Thyroid gland (tissue), 4 donors: ENCODE measurements around the gene ADAMTS4. TPM values are rescaled to one million over a fixed set of nuclear protein-coding genes. Genes with fewer than 3 reads are reported as not detected.
A peak's percentile ranks its signal among the peaks of the same experiment; 100 is the strongest.
"Not testable (repeated sequence)": the region's sequence is repeated elsewhere in the genome, so short reads cannot be mapped to it uniquely, and the experiment has no call there.

Experiments used
- DNase-seq, 2 donors: peaks; one replicate each; pipeline ENCODE4 v3.0.0-alpha.2; 2019
- H3K27ac ChIP-seq, 3 donors: fragments of 200-600 bp; sonication (generic); 1 replicate in 2 of 3; 2 replicates in 1 of 3; pipeline ENCODE4 v1.5.1; 2016 to 2019; ENCODE audit warnings: mild to moderate bottlenecking in 1 of 3, moderate library complexity in 1 of 3
- H3K27me3 ChIP-seq: fragments of 200-600 bp; sonication (generic); one replicate; pipeline ENCODE4 v1.5.1; 2019
- H3K36me3 ChIP-seq, 2 donors: fragments of 200-600 bp; sonication (generic); one replicate each; pipeline ENCODE4 v1.5.1; 2016 to 2019
- H3K4me1 ChIP-seq, 2 donors: fragments of 200-600 bp; sonication (generic); one replicate each; pipeline ENCODE4 v1.5.1; 2017 to 2019
- H3K4me3 ChIP-seq, 3 donors: fragments of 200-600 bp; sonication (generic); replicated peaks in 1 of 3; 1 replicate in 2 of 3; 2 replicates in 1 of 3; pipeline ENCODE4 v1.5.1; 2016; ENCODE audit warnings: mild to moderate bottlenecking in 1 of 3
- H3K9me3 ChIP-seq: fragments of 200-600 bp; sonication (generic); one replicate; pipeline ENCODE4 v1.5.1; 2017
- POLR2A ChIP-seq, 2 donors: fragments of 450-650 bp; IDR thresholded peaks; one replicate each; pipeline ENCODE4 v1.6.1; 2017; ENCODE audit warnings: antibody characterized with exemption in 2 of 2, mild to moderate bottlenecking in 2 of 2, moderate library complexity in 1 of 2
- WGBS, 2 donors: methylation state at CpG; one replicate each; pipeline ENCODE4 v1.1.5; 2017; 5-methylcytosine and 5-hydroxymethylcytosine counted together
- intact Hi-C: fragments of 100-400 bp; cut with DNase I; formaldehyde crosslinking; loops from one replicate; pipeline ENCODE4 v1.15.1; 2023
- total RNA-seq, 4 donors: library from RNA; depleted of rRNA; stranded (reverse); fragments of >200 nt; gene quantifications; one replicate each; pipeline ENCODE4 v1.2.3, GENCODE V29; 2016
- TF ChIP-seq, protein P1 (sequence below), 6 experiments: fragments of 200-600 bp in 3 of 6; fragments of 450-650 bp in 3 of 6; sonication (generic) in 3 of 6; IDR thresholded peaks; one replicate each; pipeline ENCODE4 v1.5.1; 2016 to 2019; ENCODE audit warnings: antibody characterized with exemption in 6 of 6, mild to moderate bottlenecking in 2 of 6, inconsistent platforms in 1 of 6, moderate library complexity in 1 of 6

ADAMTS4 gene
- total RNA-seq, 4 donors from 2014 or later: 4.6 to 24.4 (median 9.4) TPM

DNA sequence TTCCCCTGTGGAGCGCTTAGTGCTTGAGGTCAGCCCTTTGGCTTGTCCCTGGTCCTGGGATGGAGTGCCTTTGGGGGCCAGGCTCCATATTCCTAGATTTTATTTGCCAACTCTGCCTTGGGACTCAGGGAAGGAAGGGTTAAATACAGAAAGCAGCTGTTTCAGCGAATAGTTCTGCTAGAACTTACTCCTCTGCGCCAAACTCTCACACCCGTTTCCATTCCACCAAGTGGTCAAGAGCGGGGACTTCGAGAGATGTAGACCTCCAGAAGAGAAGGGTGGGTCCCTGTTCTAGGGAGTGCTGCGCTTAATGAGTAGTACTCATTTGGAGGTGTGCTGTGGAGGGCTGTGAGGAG is 26.3 kb upstream of the ADAMTS4 start:
- Histone ChIP-seq H3K36me3 (peaks cover 10 to 14% of the 10 kb centered on the region in 2 donors), H3K9me3 (no peaks in the 10 kb centered on the region), H3K4me3 (no peak overlapping the region), H3K27ac (peak overlapping the region in 2 of 3 donors; percentile 14 to 43), H3K4me1 (peaks cover 16 to 19% of the 10 kb centered on the region in 2 donors), H3K27me3 (no peaks in the 10 kb centered on the region)
- intact Hi-C loops: loop anchor here (5.0 to 10.0 kb wide), 3 partner anchors 50 to 157 kb away; partner anchors contain the start of genes B4GALT3 and MPZ
- TF ChIP-seq POLR2A (IDR thresholded peaks at IDR 0.05): no peak
- TF ChIP-seq, protein P1, sequence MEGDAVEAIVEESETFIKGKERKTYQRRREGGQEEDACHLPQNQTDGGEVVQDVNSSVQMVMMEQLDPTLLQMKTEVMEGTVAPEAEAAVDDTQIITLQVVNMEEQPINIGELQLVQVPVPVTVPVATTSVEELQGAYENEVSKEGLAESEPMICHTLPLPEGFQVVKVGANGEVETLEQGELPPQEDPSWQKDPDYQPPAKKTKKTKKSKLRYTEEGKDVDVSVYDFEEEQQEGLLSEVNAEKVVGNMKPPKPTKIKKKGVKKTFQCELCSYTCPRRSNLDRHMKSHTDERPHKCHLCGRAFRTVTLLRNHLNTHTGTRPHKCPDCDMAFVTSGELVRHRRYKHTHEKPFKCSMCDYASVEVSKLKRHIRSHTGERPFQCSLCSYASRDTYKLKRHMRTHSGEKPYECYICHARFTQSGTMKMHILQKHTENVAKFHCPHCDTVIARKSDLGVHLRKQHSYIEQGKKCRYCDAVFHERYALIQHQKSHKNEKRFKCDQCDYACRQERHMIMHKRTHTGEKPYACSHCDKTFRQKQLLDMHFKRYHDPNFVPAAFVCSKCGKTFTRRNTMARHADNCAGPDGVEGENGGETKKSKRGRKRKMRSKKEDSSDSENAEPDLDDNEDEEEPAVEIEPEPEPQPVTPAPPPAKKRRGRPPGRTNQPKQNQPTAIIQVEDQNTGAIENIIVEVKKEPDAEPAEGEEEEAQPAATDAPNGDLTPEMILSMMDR (IDR thresholded peaks at IDR 0.05): no peak
- 63 to 68% methylated on average over 7 of the region's 7 CpGs for WGBS, 2 donors
- DNase-seq: no peak

DNA sequence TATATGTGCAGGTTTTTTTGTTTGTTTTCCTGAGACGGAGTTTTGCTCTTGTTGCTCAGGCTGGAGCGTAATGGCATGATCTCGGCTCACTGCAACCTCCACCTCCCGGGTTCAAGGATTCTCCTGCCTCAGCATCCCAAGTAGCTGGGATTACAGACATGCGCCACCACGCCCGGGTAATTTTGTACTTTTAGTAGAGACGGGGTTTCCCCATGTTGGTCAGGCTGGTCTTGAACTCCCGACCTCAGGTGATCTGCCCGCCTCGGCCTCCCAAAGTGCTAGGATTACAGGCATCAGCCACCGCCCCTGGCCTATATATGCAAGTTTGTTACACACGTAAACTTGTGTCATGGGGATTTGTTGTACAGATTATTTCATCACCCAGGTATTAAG is 25.8 kb upstream of the ADAMTS4 start:
- H3K9me3 ChIP-seq, H3K27ac ChIP-seq: not testable (repeated sequence)

DNA sequence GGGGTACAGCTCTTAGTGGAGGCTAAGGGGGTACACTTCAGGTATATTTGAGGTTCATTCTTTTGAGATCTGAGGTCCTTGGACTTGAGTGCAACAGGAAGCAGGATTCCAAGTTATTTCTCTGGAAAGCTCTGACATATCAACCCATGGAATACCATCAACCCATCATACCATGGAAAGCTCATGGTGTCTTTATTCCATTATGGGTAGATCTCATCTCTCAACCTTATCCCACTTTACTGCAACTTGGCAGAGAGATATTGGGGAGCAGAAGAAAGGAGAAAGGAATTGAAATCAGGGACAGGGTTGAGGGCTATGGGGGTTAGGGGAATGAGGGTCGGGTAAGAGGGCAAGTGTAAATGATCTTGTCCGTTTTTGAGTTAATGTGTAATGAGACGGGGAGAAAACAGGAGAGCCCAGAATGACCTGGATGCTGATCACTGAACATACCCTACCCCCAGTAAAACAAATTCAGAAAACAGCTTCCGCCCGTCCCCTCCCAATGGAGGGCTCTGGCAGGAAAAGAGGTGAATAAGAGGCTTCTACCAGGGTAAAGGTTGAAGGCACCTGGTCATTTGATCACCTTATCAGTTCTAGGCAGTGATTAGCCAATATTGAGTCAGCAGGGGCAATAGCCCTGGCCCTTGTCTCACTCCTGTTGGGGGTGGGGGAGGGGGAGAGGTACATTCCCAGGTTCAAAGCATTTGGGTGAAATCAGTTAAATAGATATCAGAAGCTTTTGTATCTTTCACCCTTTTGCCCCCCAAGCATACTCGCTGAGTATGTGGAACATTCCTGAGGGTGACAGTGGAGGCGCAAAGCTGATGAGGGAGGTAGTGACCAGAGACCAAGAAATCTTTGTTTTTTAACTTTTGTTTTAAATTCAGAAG is 25.2 kb upstream of the ADAMTS4 start:
- no peaks in the 10 kb centered on the region for H3K9me3 ChIP-seq
- peaks cover 16 to 19% of the 10 kb centered on the region in 2 donors for H3K4me1 ChIP-seq
- no peaks in the 10 kb centered on the region for H3K27me3 ChIP-seq
- TF ChIP-seq, protein P1 (IDR thresholded peaks at IDR 0.05): no peak
- no peak for TF ChIP-seq POLR2A (IDR thresholded peaks at IDR 0.05)
- DNase-seq: no peak
- no peak overlapping the region for H3K4me3 ChIP-seq
- H3K27ac ChIP-seq: no peak overlapping the region
- WGBS, 2 donors: 88 to 90% methylated on average over 7 of the region's 7 CpGs
- intact Hi-C loops: loop anchor here (10.0 kb wide), 1 partner anchor 49 kb away; the partner anchor contains the start of gene B4GALT3
- H3K36me3 ChIP-seq: peaks cover 5 to 7% of the 10 kb centered on the region in 2 donors

More for the DNA sequence above, 25.8 kb upstream of the ADAMTS4 start:
- peaks cover 16 to 19% of the 10 kb centered on the region in 2 donors for H3K4me1 ChIP-seq
- H3K4me3 ChIP-seq, DNase-seq, H3K27me3 ChIP-seq: not testable (repeated sequence)
- H3K36me3 ChIP-seq: peaks cover 10 to 13% of the 10 kb centered on the region in 2 donors
- intact Hi-C loops: loop anchor here (5.0 to 10.0 kb wide), 3 partner anchors 50 to 158 kb away; partner anchors contain the start of genes B4GALT3 and MPZ
- 92 to 93% methylated on average over 13 of the region's 13 CpGs for WGBS, 2 donors

DNA sequence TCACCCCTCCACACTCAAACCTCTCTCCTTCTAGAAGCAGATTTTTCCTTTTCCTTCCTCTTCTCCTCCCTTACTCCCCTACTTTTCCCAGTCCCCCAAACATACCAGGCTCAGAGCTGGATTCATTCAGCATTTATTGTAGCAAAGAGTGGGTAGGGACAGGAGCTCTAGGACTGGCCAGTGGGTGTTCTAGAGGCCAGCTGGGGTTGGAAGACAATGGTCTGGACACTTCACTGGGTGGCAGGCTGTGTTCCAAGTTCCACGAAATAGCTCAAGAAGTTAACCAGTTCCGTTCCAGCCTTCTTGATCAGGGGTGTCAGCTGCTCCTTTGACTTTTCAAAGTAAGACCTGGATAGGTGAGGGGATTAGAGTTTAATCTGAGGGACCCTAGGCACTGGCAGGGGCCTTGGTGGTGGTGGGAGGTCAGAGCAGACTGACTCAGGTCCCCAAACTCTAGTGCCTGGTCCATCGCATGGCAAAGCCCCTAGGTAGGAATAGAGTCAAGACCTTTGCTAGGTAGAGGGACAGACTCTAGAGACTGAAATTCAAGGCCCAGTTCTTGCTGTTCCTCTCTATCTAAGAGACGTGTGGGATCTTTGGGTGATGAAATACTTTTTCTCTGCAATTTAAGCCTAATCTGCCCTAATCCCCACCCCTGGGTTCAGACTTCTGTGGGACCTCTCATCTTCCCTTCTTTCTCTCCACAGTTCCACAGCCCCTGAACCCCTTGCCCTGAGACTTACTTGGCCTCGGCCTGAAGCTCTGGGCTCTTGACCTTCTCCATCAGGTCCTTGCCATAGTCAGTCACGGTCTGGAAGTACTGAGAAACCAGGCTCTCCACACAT is 23.5 kb upstream of the ADAMTS4 start:
- no peak overlapping the region for H3K27ac ChIP-seq
- no peak for TF ChIP-seq POLR2A (IDR thresholded peaks at IDR 0.05)
- TF ChIP-seq, protein P1 (IDR thresholded peaks at IDR 0.05): no peak
- WGBS, 2 donors: 68 to 70% methylated on average over 6 of the region's 6 CpGs
- no peaks in the 10 kb centered on the region for H3K9me3 ChIP-seq
- no peak for DNase-seq
- no peak overlapping the region for H3K4me3 ChIP-seq
- H3K27me3 ChIP-seq: no peaks in the 10 kb centered on the region
- intact Hi-C loops: loop anchor here (10.0 kb wide), 1 partner anchor 48 kb away; the partner anchor contains the start of gene B4GALT3
- peaks cover 16 to 17% of the 10 kb centered on the region in 2 donors for H3K4me1 ChIP-seq
- no peaks in the 10 kb centered on the region for H3K36me3 ChIP-seq

DNA sequence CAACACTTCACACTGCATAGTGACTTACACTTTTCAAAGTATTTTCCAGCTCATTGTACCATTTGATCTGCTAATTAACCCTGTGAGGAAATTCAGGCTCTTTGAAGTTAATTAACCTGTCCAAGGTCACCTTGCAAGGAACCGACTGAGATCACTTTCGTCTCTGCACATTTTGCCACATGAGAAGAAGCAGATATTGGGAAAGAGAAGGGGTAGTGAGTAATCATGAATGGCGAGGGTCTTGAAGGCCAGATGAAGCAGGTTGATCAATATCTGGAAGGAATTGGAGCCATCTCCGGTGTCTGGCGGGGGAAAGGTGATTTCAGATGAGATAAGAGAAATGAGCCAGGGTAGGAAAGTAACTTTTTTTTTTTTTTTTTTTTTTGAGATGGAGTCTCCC is 21.1 kb upstream of the ADAMTS4 start:
- Histone ChIP-seq H3K9me3 (no peaks in the 10 kb centered on the region), H3K27ac (no peak overlapping the region), H3K36me3 (peaks cover 0 to 2% of the 10 kb centered on the region in 2 donors), H3K4me3 (no peak overlapping the region), H3K27me3 (no peaks in the 10 kb centered on the region), H3K4me1 (peaks cover 0 to under 1% of the 10 kb centered on the region in 2 donors)
- DNase-seq: no peak
- TF ChIP-seq POLR2A (IDR thresholded peaks at IDR 0.05): no peak
- TF ChIP-seq, protein P1 (IDR thresholded peaks at IDR 0.05): no peak
- 86 to 88% methylated on average over 5 of the region's 5 CpGs for WGBS, 2 donors
- intact Hi-C loops: loop anchor here (10.0 kb wide), 1 partner anchor 45 kb away; the partner anchor contains the start of gene B4GALT3
